ENCODE measurements around the gene FAM227B. TPM values are rescaled to one million over a fixed set of nuclear protein-coding genes. Genes with fewer than 3 reads are reported as not detected.

The FAM227B gene
- total RNA-seq, 1 donor from 2014 or later, result 25.1 TPM

DNA sequence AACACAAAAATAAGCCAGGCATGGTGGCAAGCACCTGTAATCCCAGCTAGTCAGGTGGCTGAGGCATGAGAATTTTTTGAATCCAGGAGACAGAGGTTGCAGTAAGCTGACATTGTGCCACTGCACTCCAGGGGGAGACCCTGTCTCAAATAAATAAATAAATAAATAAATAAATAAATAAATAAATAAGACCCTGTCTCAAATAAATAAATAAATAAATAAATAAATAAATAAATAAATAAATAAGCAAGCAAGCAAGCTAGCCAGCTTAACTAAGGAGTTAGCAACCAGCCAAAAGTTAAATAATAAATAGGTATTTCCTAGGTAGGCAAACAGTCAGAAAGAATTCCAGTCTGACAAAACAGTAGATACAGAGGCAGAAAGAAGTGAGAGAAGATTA, 326.7 kb downstream of the FAM227B start:
- no peak overlapping the region for H3K4me3 Mint-ChIP-seq
- H3K4me1 Mint-ChIP-seq, result no peaks in the 10 kb centered on the region

DNA sequence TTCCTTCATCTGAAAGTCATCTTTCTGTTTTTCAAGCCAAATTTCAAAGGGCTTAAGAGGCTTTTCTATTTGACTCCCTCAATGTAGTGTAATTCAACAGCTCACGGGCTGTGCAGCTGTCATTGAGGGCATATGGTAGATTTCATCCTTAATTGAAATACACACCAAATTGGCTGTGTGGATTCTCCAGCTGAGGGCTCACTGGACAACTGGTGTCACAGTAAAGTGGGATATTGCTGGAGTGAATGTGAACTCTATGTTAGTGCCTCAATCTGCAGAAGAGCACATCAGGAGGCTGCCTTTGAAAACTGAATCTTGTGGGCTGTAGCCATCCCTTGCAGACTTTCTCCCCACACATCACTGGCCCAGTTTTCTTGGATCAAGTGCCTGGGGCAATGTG, 330.4 kb downstream of the FAM227B start:
- Histone ChIP-seq H3K9ac (no peak overlapping the region), H3K27ac (no peak overlapping the region), H3K4me2 (no peak overlapping the region), H3F3A (ENCODE audit: low read depth) (no peaks in the 10 kb centered on the region), H4K20me1 (ENCODE audit: low read depth) (no peaks in the 10 kb centered on the region), H3K4me1 (no peaks in the 10 kb centered on the region), H3K4me3 (no peak overlapping the region), H3K27me3 (no peaks in the 10 kb centered on the region), H3K9me3 (ENCODE audit: low read depth) (no peaks in the 10 kb centered on the region), H2AFZ (replicated peaks) (no peak overlapping the region), H3K36me3 (no peaks in the 10 kb centered on the region), H3K79me2 (ENCODE audit: low read depth) (no peaks in the 10 kb centered on the region)
- H3K4me3 Mint-ChIP-seq, result no peak overlapping the region
- DNase-seq (ENCODE audit: low spot score), result no peak
- TF ChIP-seq, protein P1, sequence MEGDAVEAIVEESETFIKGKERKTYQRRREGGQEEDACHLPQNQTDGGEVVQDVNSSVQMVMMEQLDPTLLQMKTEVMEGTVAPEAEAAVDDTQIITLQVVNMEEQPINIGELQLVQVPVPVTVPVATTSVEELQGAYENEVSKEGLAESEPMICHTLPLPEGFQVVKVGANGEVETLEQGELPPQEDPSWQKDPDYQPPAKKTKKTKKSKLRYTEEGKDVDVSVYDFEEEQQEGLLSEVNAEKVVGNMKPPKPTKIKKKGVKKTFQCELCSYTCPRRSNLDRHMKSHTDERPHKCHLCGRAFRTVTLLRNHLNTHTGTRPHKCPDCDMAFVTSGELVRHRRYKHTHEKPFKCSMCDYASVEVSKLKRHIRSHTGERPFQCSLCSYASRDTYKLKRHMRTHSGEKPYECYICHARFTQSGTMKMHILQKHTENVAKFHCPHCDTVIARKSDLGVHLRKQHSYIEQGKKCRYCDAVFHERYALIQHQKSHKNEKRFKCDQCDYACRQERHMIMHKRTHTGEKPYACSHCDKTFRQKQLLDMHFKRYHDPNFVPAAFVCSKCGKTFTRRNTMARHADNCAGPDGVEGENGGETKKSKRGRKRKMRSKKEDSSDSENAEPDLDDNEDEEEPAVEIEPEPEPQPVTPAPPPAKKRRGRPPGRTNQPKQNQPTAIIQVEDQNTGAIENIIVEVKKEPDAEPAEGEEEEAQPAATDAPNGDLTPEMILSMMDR (IDR thresholded peaks at IDR 0.05), result no peak
- no peak for TF ChIP-seq EZH2 (IDR thresholded peaks at IDR 0.05)
- no peak for TF ChIP-seq EZH2phosphoT487 (IDR thresholded peaks at IDR 0.05)
- H3K9me3 Mint-ChIP-seq, result no peaks in the 10 kb centered on the region
- no peak overlapping the region for H3K27ac Mint-ChIP-seq
- H3K27me3 Mint-ChIP-seq (ENCODE audit: insufficient read depth, low read depth), result no peaks in the 10 kb centered on the region
- H3K4me1 Mint-ChIP-seq, result no peaks in the 10 kb centered on the region
- no peaks in the 10 kb centered on the region for H3K36me3 Mint-ChIP-seq

More for the DNA sequence above, 326.7 kb downstream of the FAM227B start:
- DNase-seq (ENCODE audit: low spot score), result no peak
- no peaks in the 10 kb centered on the region for H3K27me3 ChIP-seq
- no peak overlapping the region for H3K27ac ChIP-seq
- H3K36me3 ChIP-seq, result no peaks in the 10 kb centered on the region
- Mint-ChIP-seq H3K27me3 (ENCODE audit: insufficient read depth, low read depth) (peaks cover 2% of the 10 kb centered on the region), H3K27ac (no peak overlapping the region), H3K36me3 (no peaks in the 10 kb centered on the region), H3K9me3 (no peaks in the 10 kb centered on the region)
- H2AFZ ChIP-seq (replicated peaks), result no peak overlapping the region
- no peak for TF ChIP-seq EZH2phosphoT487 (IDR thresholded peaks at IDR 0.05)
- TF ChIP-seq, protein P1 (IDR thresholded peaks at IDR 0.05), result no peak
- no peak for TF ChIP-seq EZH2 (IDR thresholded peaks at IDR 0.05)
- H3K79me2 ChIP-seq (ENCODE audit: low read depth), result no peaks in the 10 kb centered on the region
- H3F3A ChIP-seq (ENCODE audit: low read depth), result no peaks in the 10 kb centered on the region
- H4K20me1 ChIP-seq (ENCODE audit: low read depth), result no peaks in the 10 kb centered on the region
- H3K4me2 ChIP-seq, result no peak overlapping the region
- no peak overlapping the region for H3K4me3 ChIP-seq
- no peaks in the 10 kb centered on the region for H3K4me1 ChIP-seq
- no peaks in the 10 kb centered on the region for H3K9me3 ChIP-seq (ENCODE audit: low read depth)
- H3K9ac ChIP-seq, result no peak overlapping the region

DNA sequence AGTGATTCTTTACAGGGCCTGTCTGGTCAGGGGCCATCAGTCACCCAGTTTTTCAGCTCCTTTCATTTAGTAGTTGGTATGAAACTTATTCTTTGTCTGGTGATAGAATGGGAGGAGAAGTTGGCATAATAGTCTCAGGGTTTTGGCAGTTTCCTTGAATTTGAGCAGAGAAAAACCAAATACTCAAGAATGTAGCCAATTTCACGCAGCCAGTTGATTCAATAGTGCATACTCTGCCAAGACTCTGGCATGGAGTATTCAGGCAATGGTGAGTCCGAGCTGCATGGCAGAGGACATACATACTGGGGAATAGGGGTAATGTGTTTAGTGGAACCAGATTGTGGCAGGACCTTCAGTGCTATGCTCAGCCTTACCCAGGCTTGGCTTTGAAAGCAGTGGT, 332.2 kb downstream of the FAM227B start:
- Mint-ChIP-seq H3K27ac (no peak overlapping the region), H3K27me3 (ENCODE audit: insufficient read depth, low read depth) (no peaks in the 10 kb centered on the region), H3K4me3 (no peak overlapping the region), H3K4me1 (no peaks in the 10 kb centered on the region), H3K9me3 (no peaks in the 10 kb centered on the region), H3K36me3 (peaks cover 4% of the 10 kb centered on the region)
- Histone ChIP-seq H3K27ac (no peak overlapping the region), H2AFZ (replicated peaks) (no peak overlapping the region), H3F3A (ENCODE audit: low read depth) (no peaks in the 10 kb centered on the region), H3K9ac (no peak overlapping the region), H3K27me3 (no peaks in the 10 kb centered on the region), H3K4me3 (no peak overlapping the region), H4K20me1 (ENCODE audit: low read depth) (no peaks in the 10 kb centered on the region), H3K79me2 (ENCODE audit: low read depth) (no peaks in the 10 kb centered on the region), H3K4me2 (no peak overlapping the region), H3K36me3 (no peaks in the 10 kb centered on the region), H3K9me3 (ENCODE audit: low read depth) (no peaks in the 10 kb centered on the region), H3K4me1 (no peaks in the 10 kb centered on the region)
- no peak for DNase-seq (ENCODE audit: low spot score)
- TF ChIP-seq EZH2phosphoT487 (IDR thresholded peaks at IDR 0.05) (no peak), EZH2 (IDR thresholded peaks at IDR 0.05) (no peak)
- TF ChIP-seq, protein P1 (IDR thresholded peaks at IDR 0.05), result no peak
